ENCODE measurements around the gene CELF2. TPM values are rescaled to one million over a fixed set of nuclear protein-coding genes. Genes with fewer than 3 reads are reported as not detected.

The CELF2 gene
- total and polyA plus RNA-seq, 12 donors: 13.0 to 90.9 (median 80.9) TPM

DNA sequence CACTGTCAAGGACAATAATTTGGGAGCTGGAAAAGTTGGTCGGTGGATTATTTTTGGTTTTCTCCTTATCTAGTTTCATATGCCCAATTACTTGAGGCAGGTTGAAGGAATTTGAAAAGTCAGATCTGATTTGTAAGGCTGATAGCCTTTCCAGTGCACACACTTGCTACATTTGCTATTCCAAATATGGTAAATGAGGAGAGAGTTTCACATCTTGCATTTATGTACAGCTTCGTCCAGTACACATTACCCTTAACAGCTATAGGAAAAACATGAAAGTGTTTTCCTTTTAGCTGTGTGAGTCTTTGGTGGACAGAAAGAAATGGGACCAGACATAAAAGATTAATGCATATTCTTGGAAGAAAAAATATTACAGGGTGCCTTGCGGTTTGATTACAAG is 201.8 kb downstream of the CELF2 start:
- Histone ChIP-seq H3K9me3 (no peaks in the 10 kb centered on the region), H3K4me1 (peaks cover 0 to 28% (median 10%) of the 10 kb centered on the region in 9 donors), H3K27ac (no peak overlapping the region), H3K36me3 (peaks cover 0 to 64% (median 3%) of the 10 kb centered on the region in 9 donors), H3K4me3 (no peak overlapping the region), H3K27me3 (no peaks in the 10 kb centered on the region)
- intact Hi-C loops (cut with DNase I): no loop called here
- no peak for DNase-seq
- no peak for ATAC-seq
- TF ChIP-seq, protein P1, sequence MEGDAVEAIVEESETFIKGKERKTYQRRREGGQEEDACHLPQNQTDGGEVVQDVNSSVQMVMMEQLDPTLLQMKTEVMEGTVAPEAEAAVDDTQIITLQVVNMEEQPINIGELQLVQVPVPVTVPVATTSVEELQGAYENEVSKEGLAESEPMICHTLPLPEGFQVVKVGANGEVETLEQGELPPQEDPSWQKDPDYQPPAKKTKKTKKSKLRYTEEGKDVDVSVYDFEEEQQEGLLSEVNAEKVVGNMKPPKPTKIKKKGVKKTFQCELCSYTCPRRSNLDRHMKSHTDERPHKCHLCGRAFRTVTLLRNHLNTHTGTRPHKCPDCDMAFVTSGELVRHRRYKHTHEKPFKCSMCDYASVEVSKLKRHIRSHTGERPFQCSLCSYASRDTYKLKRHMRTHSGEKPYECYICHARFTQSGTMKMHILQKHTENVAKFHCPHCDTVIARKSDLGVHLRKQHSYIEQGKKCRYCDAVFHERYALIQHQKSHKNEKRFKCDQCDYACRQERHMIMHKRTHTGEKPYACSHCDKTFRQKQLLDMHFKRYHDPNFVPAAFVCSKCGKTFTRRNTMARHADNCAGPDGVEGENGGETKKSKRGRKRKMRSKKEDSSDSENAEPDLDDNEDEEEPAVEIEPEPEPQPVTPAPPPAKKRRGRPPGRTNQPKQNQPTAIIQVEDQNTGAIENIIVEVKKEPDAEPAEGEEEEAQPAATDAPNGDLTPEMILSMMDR (IDR thresholded peaks at IDR 0.05): no peak
- WGBS, 2 donors: 89% methylated on average over 3 of the region's 3 CpGs

DNA sequence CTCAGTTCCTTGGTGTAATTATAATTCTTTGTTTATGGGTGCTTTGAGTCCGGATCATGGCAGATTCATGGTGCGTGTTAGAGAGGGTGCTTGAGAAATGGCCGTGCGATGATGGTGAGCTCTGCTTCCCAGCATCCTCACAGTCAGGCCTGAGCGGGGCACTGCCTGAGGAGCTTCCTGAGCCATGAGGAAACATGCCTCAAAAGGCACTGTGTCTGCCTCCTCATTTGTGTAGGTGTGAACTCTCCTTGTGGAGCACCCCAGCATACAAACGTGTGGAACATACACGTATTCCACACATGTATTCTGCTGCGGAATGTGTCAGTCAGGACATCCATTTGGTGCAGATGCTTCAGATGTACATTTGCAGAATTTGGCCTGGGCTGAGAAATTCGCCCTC is 205.4 kb downstream of the CELF2 start:
- 81 to 90% methylated on average over 9 of the region's 9 CpGs for WGBS, 2 donors
- no peaks in the 10 kb centered on the region for H3K9me3 ChIP-seq
- TF ChIP-seq, protein P1 (IDR thresholded peaks at IDR 0.05): no peak
- no peak overlapping the region for H3K4me3 ChIP-seq
- peaks cover 0 to 52% (median 3%) of the 10 kb centered on the region in 9 donors for H3K36me3 ChIP-seq
- peaks cover 0 to 57% (median 30%) of the 10 kb centered on the region in 9 donors for H3K4me1 ChIP-seq
- intact Hi-C loops (cut with DNase I): no loop called here
- ATAC-seq: no peak
- no peak for DNase-seq
- H3K27ac ChIP-seq: no peak overlapping the region
- no peaks in the 10 kb centered on the region for H3K27me3 ChIP-seq

DNA sequence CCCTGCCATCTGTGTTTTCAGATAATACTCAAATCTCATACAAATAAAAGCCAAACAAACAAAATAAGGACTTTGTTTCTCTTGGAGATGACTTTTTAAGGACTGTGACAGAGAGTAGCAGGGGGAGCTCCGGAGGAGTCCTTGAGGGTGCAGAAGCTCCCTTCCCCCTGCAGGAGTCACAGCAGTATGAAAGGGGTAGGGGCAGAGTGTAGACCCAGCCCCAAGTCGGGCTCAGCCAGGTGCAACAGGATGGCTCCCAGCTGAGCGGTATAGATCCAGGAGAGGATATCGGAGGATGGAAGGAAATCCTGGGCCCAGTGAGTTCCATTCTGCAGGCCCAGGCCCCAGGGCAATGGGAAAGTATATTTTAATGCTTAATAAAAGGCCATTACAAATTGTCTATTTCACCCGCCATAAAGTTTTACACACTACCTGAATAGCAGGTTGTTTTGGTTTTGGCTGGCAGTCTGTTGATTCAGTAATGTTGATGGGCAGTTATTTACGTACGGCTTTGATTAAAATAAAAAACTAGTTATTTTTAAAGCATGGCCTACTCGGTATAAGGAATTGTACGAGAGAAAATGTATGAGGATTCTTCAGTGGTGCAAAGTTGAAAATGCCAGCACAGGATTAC is 206.0 kb downstream of the CELF2 start:
- WGBS, 2 donors: 79 to 87% methylated on average over 9 of the region's 9 CpGs
- H3K27me3 ChIP-seq: no peaks in the 10 kb centered on the region
- TF ChIP-seq, protein P1 (IDR thresholded peaks at IDR 0.05): no peak
- no peaks in the 10 kb centered on the region for H3K9me3 ChIP-seq
- peak overlapping the region in 3 of 10 donors; percentile 3 to 65 (median 62) for H3K27ac ChIP-seq
- DNase-seq (no peak), ATAC-seq (no peak)
- H3K36me3 ChIP-seq: peaks cover 0 to 47% (median 3%) of the 10 kb centered on the region in 9 donors
- H3K4me3 ChIP-seq: no peak overlapping the region
- intact Hi-C loops (cut with DNase I): no loop called here
- H3K4me1 ChIP-seq: peaks cover 0 to 57% (median 30%) of the 10 kb centered on the region in 9 donors

DNA sequence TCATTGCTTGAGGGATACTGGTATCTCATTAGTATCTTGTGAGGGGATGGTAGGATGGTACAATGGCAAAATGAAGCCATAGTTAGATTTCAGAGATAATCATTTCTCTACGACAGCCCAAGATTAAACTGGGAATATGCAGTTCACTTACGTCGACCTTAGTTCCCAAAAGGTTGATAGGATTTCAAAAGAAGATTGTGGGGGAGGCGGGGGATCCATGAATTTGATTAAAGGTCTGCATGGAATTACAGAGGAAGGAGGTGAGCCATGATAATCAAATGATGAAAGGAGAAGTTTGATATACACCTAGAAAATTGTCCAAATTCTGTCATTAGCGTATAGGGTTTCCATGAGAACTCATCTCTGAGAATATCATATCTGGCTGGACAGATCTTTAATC is 206.6 kb downstream of the CELF2 start:
- 83 to 87% methylated on average over 5 of the region's 5 CpGs for WGBS, 2 donors

More for the DNA sequence above, 206.6 kb downstream of the CELF2 start:
- H3K4me3 ChIP-seq: no peak overlapping the region
- H3K27me3 ChIP-seq: no peaks in the 10 kb centered on the region
- DNase-seq: no peak
- ATAC-seq: no peak
- TF ChIP-seq, protein P1 (IDR thresholded peaks at IDR 0.05): no peak
- intact Hi-C loops (cut with DNase I): no loop called here
- H3K4me1 ChIP-seq: peaks cover 2 to 63% (median 30%) of the 10 kb centered on the region in 9 donors
- no peaks in the 10 kb centered on the region for H3K9me3 ChIP-seq
- H3K27ac ChIP-seq: peak overlapping the region in 8 of 10 donors; percentile 3 to 72 (median 64)
- H3K36me3 ChIP-seq: peaks cover 0 to 40% (median 0%) of the 10 kb centered on the region in 9 donors
